Stomach smooth muscle (tissue), 2 donors: ENCODE data around the gene BEND7.

Experiments
- H3K27ac ChIP-seq: one replicate; pipeline ENCODE4 v1.7.0; 2013; ENCODE audit warnings: mild to moderate bottlenecking, low read length, inconsistent platforms
- H3K27me3 ChIP-seq, 2 donors: one replicate each; pipeline ENCODE4 v1.7.0; 2013; ENCODE audit warnings: low read length in 2 of 2; ENCODE audit not compliant: insufficient read depth in 2 of 2, control insufficient read depth in 1 of 2
- H3K36me3 ChIP-seq, 2 donors: one replicate each; pipeline ENCODE4 v1.7.0; 2013; ENCODE audit warnings: low read length in 2 of 2; ENCODE audit not compliant: control insufficient read depth in 2 of 2, insufficient read depth in 2 of 2
- H3K4me1 ChIP-seq: one replicate; pipeline ENCODE4 v1.7.0; 2013; ENCODE audit warnings: low read length; ENCODE audit not compliant: control insufficient read depth, insufficient read depth
- H3K4me3 ChIP-seq, 2 donors: one replicate each; pipeline ENCODE4 v1.7.0; 2013; ENCODE audit warnings: low read length in 2 of 2
- H3K9ac ChIP-seq, 2 donors: one replicate each; pipeline ENCODE4 v1.7.0; 2013; ENCODE audit warnings: low read length in 2 of 2, mild to moderate bottlenecking in 1 of 2
- H3K9me3 ChIP-seq, 2 donors: one replicate each; pipeline ENCODE4 v1.7.0; 2013; ENCODE audit warnings: low read length in 2 of 2; ENCODE audit not compliant: control insufficient read depth in 2 of 2
- donor health status: healthy.
- donor health status: Pancreatic carcinoma.

BEND7 gene

DNA sequence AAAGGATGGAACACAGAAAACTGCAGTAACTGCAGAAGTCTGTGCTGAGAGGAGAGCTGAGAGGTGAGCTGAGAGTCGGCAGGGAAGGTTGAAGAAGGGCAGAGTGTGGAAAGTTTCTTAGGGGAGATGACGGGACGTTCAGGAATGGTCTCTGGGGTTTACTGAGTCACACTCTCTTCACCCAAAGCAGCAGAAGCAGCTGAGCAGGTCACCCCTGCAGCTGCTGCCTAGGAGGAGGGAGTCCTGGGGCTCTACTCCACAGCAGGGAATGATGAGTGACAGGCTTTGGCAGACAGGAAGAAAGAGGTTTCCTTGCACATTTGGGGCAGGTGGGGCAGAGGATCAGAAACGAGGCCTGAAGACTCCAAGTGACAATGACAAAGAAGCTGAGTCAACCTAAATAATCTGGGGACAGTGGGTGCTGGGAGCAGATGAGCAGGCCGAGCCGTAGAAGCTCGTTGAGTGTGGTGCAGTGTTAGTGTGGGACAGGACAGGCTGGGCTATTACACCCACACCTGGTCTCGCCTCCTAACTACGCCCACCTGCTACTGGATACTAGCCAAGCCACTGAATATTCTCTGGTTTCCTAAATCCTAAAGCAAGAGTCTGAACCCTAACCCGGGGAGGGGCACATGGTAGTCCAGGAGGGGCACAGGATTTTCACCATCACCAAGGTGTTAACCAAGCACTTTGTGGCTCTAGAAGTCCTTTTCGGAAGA, 24.9 kb downstream of the BEND7 start:
- H3K9ac ChIP-seq, result no peak overlapping the region
- no peak overlapping the region for H3K4me3 ChIP-seq
- H3K36me3 ChIP-seq, result peaks cover 5 to 9% of the 10 kb centered on the region in 2 donors
- H3K4me1 ChIP-seq, result peaks cover 19% of the 10 kb centered on the region
- no peaks in the 10 kb centered on the region for H3K27me3 ChIP-seq
- no peak overlapping the region for H3K27ac ChIP-seq
- no peaks in the 10 kb centered on the region for H3K9me3 ChIP-seq

- Histone ChIP-seq H3K27me3 (no peaks in the 10 kb centered on the region), H3K4me1 (peaks cover 19% of the 10 kb centered on the region), H3K9me3 (no peaks in the 10 kb centered on the region), H3K4me3 (no peak overlapping the region), H3K27ac (no peak overlapping the region), H3K36me3 (peaks cover 5 to 9% of the 10 kb centered on the region in 2 donors), H3K9ac (no peak overlapping the region)
These were observed 26.4 kb downstream of the BEND7 start for GRCh38 chr10:13502380-13502779.

GRCh38 chr10:13500201-13500600, 28.6 kb downstream of the BEND7 start:
- no peaks in the 10 kb centered on the region for H3K9me3 ChIP-seq
- H3K27me3 ChIP-seq, result no peaks in the 10 kb centered on the region
- H3K27ac ChIP-seq, result no peak overlapping the region
- H3K9ac ChIP-seq, result no peak overlapping the region
- H3K4me1 ChIP-seq, result peaks cover 8% of the 10 kb centered on the region
- H3K36me3 ChIP-seq, result peaks cover 10 to 13% of the 10 kb centered on the region in 2 donors
- H3K4me3 ChIP-seq, result no peak overlapping the region

DNA sequence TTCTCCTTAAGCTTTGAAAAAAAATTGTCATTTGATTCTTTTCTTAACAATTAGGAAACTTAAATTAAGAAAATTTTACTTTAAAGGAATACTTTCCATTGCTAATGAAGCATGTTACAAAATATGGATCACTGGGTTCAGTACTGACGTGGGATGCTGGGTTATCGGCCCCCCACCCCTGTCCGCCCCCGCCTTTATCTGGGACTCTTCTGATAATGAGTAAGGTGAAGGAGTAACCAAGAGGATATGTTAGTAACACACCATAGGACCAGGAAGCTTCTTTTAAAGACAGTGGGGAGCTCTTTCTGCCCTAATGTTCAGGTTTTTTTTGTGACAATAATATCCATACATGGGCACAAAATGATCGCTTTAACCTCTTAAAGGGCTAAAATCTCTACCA, 29.7 kb downstream of the BEND7 start:
- no peaks in the 10 kb centered on the region for H3K9me3 ChIP-seq
- H3K9ac ChIP-seq, result no peak overlapping the region
- H3K4me3 ChIP-seq, result no peak overlapping the region
- peaks cover 13 to 14% of the 10 kb centered on the region in 2 donors for H3K36me3 ChIP-seq
- no peak overlapping the region for H3K27ac ChIP-seq
- peaks cover 5% of the 10 kb centered on the region for H3K4me1 ChIP-seq
- no peaks in the 10 kb centered on the region for H3K27me3 ChIP-seq

GRCh38 chr10:13496931-13497330, 31.9 kb downstream of the BEND7 start:
- Histone ChIP-seq H3K36me3 (peaks cover 14 to 16% of the 10 kb centered on the region in 2 donors), H3K9me3 (no peaks in the 10 kb centered on the region), H3K4me3 (no peak overlapping the region), H3K27ac (no peak overlapping the region), H3K9ac (no peak overlapping the region), H3K4me1 (no peaks in the 10 kb centered on the region), H3K27me3 (no peaks in the 10 kb centered on the region)

GRCh38 chr10:13496164-13496563, 32.6 kb downstream of the BEND7 start:
- peaks cover 14 to 19% of the 10 kb centered on the region in 2 donors for H3K36me3 ChIP-seq
- H3K4me1 ChIP-seq, result no peaks in the 10 kb centered on the region
- no peaks in the 10 kb centered on the region for H3K27me3 ChIP-seq
- no peaks in the 10 kb centered on the region for H3K9me3 ChIP-seq
- no peak overlapping the region for H3K4me3 ChIP-seq
- H3K9ac ChIP-seq, result no peak overlapping the region
- no peak overlapping the region for H3K27ac ChIP-seq

GRCh38 chr10:13492493-13493180, 36.2 kb downstream of the BEND7 start:
- Histone ChIP-seq H3K4me3 (no peak overlapping the region), H3K4me1 (no peaks in the 10 kb centered on the region), H3K9ac (no peak overlapping the region), H3K36me3 (peaks cover 20 to 21% of the 10 kb centered on the region in 2 donors), H3K9me3 (no peaks in the 10 kb centered on the region), H3K27ac (no peak overlapping the region), H3K27me3 (no peaks in the 10 kb centered on the region)

- Histone ChIP-seq H3K9ac (no peak overlapping the region), H3K36me3 (peaks cover 20 to 22% of the 10 kb centered on the region in 2 donors), H3K9me3 (no peaks in the 10 kb centered on the region), H3K4me3 (no peak overlapping the region), H3K27ac (no peak overlapping the region), H3K27me3 (no peaks in the 10 kb centered on the region), H3K4me1 (no peaks in the 10 kb centered on the region)
These were observed 37.0 kb downstream of the BEND7 start for GRCh38 chr10:13491747-13492360.

DNA sequence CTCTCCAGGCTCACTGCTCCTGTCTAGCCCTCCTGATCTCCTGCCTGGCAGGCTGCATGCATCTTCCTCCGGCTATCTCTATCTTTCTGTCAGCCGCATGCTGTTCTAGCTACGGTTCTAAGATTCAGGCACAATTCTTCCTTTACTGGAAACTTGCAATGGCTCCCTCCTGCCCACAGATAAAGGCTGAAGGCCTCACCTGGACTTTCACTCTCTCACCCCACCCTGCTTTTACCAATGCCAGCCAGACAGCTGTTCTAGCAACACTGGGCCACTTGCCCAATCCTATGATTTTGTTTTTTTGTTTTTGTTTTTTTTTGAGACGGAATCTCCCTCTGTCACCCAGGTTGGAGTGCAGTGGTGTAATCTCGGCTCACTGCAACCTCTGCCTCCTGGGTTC, 38.3 kb downstream of the BEND7 start:
- Histone ChIP-seq H3K9me3 (no peaks in the 10 kb centered on the region), H3K27me3 (no peaks in the 10 kb centered on the region), H3K9ac (no peak overlapping the region), H3K27ac (no peak overlapping the region), H3K4me3 (no peak overlapping the region), H3K4me1 (no peaks in the 10 kb centered on the region), H3K36me3 (peaks cover 15 to 20% of the 10 kb centered on the region in 2 donors)

DNA sequence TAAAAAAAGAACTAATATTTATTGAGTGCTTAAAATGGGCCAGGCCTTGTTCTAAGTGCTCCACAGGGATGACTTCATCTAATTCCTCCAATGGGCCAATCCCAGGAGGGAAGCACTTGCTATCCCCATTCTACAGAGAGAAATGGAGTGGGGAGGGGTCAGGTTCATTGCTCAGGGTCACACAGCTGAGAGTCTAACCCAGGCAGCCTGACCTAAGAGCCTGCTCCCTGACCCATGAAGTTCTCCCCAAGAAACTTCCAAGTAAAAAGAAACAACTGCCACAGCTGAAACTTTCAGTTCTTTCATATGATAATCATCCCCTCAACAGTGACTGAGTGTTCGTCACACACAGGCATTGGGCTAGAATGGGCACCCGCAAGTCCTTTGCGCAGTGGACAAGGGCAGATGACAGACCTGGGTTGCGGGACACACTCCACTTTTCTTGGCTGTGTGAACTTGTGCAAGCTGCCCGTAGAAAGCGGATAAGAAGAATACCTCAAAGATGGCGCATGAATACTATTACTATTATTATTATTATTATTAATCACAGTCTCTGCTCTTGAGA, 39.7 kb downstream of the BEND7 start:
- no peaks in the 10 kb centered on the region for H3K9me3 ChIP-seq
- peaks cover 15 to 16% of the 10 kb centered on the region in 2 donors for H3K36me3 ChIP-seq
- no peaks in the 10 kb centered on the region for H3K27me3 ChIP-seq
- no peak overlapping the region for H3K27ac ChIP-seq
- no peaks in the 10 kb centered on the region for H3K4me1 ChIP-seq
- H3K9ac ChIP-seq, result no peak overlapping the region
- H3K4me3 ChIP-seq, result no peak overlapping the region
